Mucosa of descending colon (tissue), 3 donors: ENCODE data around the gene BTK. TPM values are rescaled to one million over a fixed set of nuclear protein-coding genes. Genes with fewer than 3 reads are reported as not detected.

Source experiments
- ATAC-seq: fragments of 200-7000 bp; cut with Tn5 transposase; one replicate; pipeline ENCODE4 v1.9.1; 2020; ENCODE audit warnings: mild to moderate bottlenecking, moderate library complexity
- DNase-seq, 3 donors: peaks; one replicate each; pipeline ENCODE4 v3.0.0-alpha.2; 2020
- H3K36me3 ChIP-seq: fragments of 200-600 bp; one replicate; pipeline ENCODE4 v1.8.0; 2021; ENCODE audit warnings: low read depth, mild to moderate bottlenecking
- H3K4me1 ChIP-seq: fragments of 200-600 bp; one replicate; pipeline ENCODE4 v1.8.0; 2021; ENCODE audit warnings: low read depth, mild to moderate bottlenecking
- H3K4me3 ChIP-seq: fragments of 200-600 bp; one replicate; pipeline ENCODE4 v1.8.0; 2021; ENCODE audit warnings: mild to moderate bottlenecking
- H3K9me3 ChIP-seq: fragments of 200-600 bp; one replicate; pipeline ENCODE4 v1.8.0; 2021; ENCODE audit warnings: mild to moderate bottlenecking
- CTCF ChIP-seq: fragments of 200-600 bp; IDR thresholded peaks from one replicate; pipeline ENCODE4 v1.8.0; 2022; ENCODE audit warnings: antibody characterized with exemption, mild to moderate bottlenecking
- intact Hi-C, 2 donors: fragments of 100-400 bp; cut with DNase I in 1 of 2; cut with micrococcal nuclease in 1 of 2; formaldehyde crosslinking; loops; one replicate each; pipeline versions ENCODE4 v1.11.0 to v1.11.1; 2022; cut with DNase I, micrococcal nuclease
- total RNA-seq, 3 donors: library from RNA; stranded (reverse); fragmentation: NEBNext Ultra II Directional in 2 of 3; extraction: Animal tissue kit (Norgen Biotek cat#: 25700) in 2 of 3; gene quantifications; one replicate each; pipeline versions ENCODE4 v1.2.1 to v1.2.4, GENCODE V29; 2021 to 2023
- donor health status: DM: no; HTN: no; CAD: no; lungs with moderate emphysema.
- donor health status: DM: no; HTN: no; CAD: no.
- donor health status: DM: no; HTN: yes; CAD: no.

Gene BTK
- total RNA-seq, 3 donors from 2014 or later = 1.8 to 5.6 (median 5.0) TPM

- no peak for ATAC-seq
- intact Hi-C loops = no loop called here
- TF ChIP-seq CTCF = no peak
Observed at GRCh38 chrX:101303790-101304189, 82.2 kb downstream of the BTK start.

More at GRCh38 chrX:101303790-101304189, 82.2 kb downstream of the BTK start:
- Histone ChIP-seq H3K9me3 (no peaks in the 10 kb centered on the region), H3K4me3 (no peak overlapping the region), H3K4me1 (no peaks in the 10 kb centered on the region), H3K36me3 (no peaks in the 10 kb centered on the region)
- DNase-seq = no peak

Other genes with a start within 250 kb of the BTK start
- 1 to 10 TPM in 1 of 3 donors, under 1 TPM in 2; 0.23 to 6.0 (median 0.70) TPM for gene DRP2, start 166.4 kb downstream of the BTK start, total RNA-seq
- under 1 TPM in 2 of 3 donors, not detected in 1; 0.29 to 0.41 TPM for gene TAF7L, start 94.9 kb downstream of the BTK start, total RNA-seq
- 10 to 100 TPM; 13.6 to 17.7 (median 13.9) TPM for gene TIMM8A, start 37.4 kb downstream of the BTK start, total RNA-seq
- gene RPL36A, start 4.8 kb upstream of the BTK start, total RNA-seq = 100 to 1,000 TPM; 125 to 181 (median 167) TPM
- 10 to 100 TPM; 17.7 to 26.9 (median 21.1) TPM for gene GLA, start 21.7 kb upstream of the BTK start, total RNA-seq
- gene HNRNPH2, start 22.0 kb upstream of the BTK start, total RNA-seq = 10 to 100 TPM; 43.6 to 65.0 (median 60.7) TPM
- 10 to 100 TPM in 2 of 3 donors, 1 to 10 TPM in 1; 7.9 to 22.0 (median 15.7) TPM for gene ARMCX4, start 99.3 kb upstream of the BTK start, total RNA-seq
- 10 to 100 TPM in 1 of 3 donors, 1 to 10 TPM in 2; 4.6 to 44.0 (median 5.7) TPM for gene ARMCX1, start 164.4 kb upstream of the BTK start, total RNA-seq
- 10 to 100 TPM; 16.2 to 23.2 (median 16.8) TPM for gene ARMCX6, start 231.8 kb upstream of the BTK start, total RNA-seq
- 10 to 100 TPM; 21.5 to 53.2 (median 28.9) TPM for gene ARMCX3, start 237.0 kb upstream of the BTK start, total RNA-seq